Measurements from ENCODE around the gene TXN. TPM values are rescaled to one million over a fixed set of nuclear protein-coding genes. Genes with fewer than 3 reads are reported as not detected.
A peak's percentile ranks its signal among the peaks of the same experiment; 100 is the strongest.
"Not testable (repeated sequence)": the region's sequence is repeated elsewhere in the genome, so short reads cannot be mapped to it uniquely, and the experiment has no call there.

The TXN gene
- total RNA-seq, 1 experiment from 2014 or later, result 686 TPM

GRCh38 chr9:110257097-110257841 is 962 bp upstream of the TXN start:
- DNase-seq (ENCODE audit: low spot score), result peak; percentile 10

GRCh38 chr9:110255463-110256379 is 586 bp downstream of the TXN start:
- DNase-seq (ENCODE audit: low spot score), result peak; percentile 24

DNA sequence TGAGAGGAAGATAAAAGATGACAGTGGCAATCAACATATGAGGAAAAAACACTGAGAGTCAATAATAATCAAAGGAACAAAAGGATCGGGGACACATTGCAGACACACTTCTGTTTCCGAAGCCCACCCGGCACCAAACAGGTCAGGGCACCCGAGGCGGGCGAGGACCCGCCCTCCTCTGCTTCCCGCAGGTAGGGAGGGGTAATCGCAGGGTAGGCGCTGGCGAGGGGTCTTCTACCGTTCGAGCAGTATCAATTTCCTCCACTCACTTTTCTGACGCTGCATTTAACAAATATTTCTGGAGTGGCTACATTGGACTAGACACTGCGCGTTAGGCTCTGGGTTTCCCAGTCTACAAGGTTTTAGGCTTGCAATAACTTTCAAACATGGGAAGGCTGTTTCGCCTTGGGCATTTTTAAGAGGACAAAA is 1.3 kb downstream of the TXN start:
- DNase-seq (ENCODE audit: low spot score), result no peak

- DNase-seq (ENCODE audit: low spot score), result no peak
These were observed 1.8 kb downstream of the TXN start for GRCh38 chr9:110254500-110254899.

DNA sequence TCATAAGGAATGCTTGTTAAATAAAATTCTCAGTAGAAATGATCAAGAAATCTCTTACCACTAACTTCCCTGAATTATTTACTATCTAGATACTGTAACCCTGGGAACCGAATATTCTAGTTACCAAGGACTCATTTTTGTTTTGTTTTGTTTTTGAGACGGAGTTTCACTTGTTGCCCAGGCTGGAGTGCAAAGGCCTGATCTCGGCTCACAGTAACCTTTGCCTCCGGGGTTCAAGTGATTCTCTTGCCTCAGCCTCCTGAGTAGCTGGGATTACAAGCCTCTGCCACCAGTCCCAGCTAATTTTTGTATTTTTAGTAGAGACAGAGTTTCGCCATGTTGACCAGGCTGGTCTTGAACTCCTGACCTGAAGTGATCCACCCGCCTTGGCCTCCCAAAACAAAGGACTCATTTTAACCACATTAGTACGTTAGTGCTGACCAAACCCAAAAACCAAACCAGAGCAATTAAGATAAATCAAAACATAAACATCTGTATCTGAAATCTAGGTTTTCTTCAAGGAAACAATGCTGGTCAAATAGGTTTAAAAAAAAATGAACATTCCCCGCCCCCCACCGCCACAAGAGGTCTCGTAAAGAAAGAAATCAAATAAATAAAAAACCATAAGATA is 3.7 kb downstream of the TXN start:
- peak; percentile 37 for DNase-seq (ENCODE audit: low spot score)

DNA sequence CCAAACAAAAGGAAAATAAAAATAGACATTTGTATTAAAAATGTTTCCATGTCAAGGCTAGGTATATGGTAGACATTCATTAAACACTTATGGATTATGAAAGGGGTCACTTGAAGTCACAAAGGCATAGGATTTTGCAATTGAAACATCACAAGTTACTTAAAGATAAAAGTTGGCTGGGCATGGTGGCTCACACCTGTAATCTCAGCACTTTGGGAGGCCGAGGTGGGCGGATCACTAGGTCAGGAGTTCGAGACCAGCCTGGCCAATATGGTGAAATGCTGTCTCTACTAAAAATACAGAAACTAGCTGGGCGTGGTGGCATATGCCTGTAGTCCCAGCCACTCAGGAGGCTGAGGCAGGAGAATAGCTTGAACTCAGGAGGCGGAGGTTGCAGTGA is 4.5 kb downstream of the TXN start:
- not testable (repeated sequence) for DNase-seq (ENCODE audit: low spot score)

- no peak for DNase-seq (ENCODE audit: low spot score)
These were observed 5.1 kb downstream of the TXN start for GRCh38 chr9:110251212-110251611.

- DNase-seq (ENCODE audit: low spot score), result no peak
These were observed 6.7 kb downstream of the TXN start for GRCh38 chr9:110249603-110250002.

DNA sequence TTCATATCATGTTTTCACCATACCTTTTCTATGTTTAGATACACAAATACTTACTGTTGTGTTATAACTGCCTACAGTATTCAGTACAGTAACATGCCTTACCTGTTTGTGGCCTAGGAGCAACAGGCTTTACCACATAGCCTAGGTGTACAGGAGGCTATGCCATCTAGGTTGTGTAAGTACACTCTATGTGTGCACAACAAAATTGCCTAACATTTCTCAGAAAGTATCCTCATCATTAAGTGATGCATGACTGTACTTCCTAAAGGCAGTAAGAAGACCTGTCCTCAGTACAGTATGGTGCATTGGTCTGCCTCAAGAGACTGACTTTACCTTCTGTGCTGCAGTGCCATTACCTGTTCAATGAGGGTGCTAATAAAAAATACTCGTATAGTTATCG is 7.9 kb downstream of the TXN start:
- DNase-seq (ENCODE audit: low spot score), result no peak

DNA sequence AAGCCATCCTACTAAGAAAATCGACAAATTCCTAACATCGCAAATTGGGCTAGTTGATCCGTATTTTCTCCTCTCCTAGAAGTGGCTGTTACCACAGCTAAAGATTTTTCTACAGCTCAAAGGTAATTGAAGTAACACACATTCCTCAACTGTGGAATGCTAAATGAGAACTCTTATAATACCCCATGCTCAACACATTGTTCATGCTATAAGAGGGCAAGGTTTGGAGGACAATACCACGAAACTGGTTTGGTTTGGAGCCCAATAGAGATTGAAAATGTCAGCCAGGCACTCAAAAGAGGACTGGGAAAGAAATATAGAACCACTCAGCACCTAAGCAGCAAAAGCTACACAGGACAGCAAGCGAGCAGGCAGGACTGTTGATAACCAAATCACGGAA is 10.1 kb downstream of the TXN start:
- no peak for DNase-seq (ENCODE audit: low spot score)

DNA sequence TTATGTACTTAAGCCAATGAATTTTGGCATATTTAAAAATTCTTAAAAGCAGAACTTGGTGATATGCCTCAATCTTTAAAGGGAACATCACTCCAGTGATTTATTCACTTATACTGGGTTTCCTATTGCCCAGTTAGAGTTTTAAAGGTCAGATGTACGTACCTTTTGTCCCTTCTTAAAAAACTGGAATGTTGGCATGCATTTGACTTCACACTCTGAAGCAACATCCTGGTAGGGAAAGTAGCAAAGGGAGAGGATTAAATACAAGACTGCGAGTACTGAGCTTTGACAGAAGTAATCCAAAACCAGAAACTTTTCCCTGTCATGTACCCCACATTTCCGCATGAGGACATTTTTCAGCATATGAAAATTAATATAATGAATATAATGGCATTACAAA is 11.7 kb downstream of the TXN start:
- DNase-seq (ENCODE audit: low spot score), result no peak

- DNase-seq (ENCODE audit: low spot score), result no peak
These were observed 14.4 kb downstream of the TXN start for GRCh38 chr9:110241858-110242321.

GRCh38 chr9:110241260-110241857 is 14.9 kb downstream of the TXN start:
- no peak for DNase-seq (ENCODE audit: low spot score)

- no peak for DNase-seq (ENCODE audit: low spot score)
These were observed 16.1 kb downstream of the TXN start for GRCh38 chr9:110240198-110240597.

DNA sequence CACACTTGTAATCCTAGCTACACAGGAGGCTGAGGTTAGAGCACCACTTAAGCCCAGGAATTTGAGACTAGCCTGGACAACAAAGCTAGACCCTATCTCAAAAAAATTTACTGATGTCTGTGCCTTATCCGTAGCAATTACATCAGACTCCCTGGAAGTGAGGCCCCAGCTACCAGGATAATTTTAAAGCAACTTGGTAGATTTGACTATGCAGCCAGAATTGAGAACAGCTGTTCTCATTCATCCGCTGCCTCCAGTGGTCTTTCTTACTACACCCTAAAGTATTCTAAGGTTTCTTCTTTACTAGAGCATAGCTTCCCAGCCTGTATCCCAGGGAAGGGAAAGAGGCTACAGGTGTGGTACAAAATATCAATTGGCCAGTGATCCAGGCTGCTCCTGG is 28.0 kb downstream of the TXN start:
- DNase-seq (ENCODE audit: low spot score), result no peak

GRCh38 chr9:110224583-110224982 is 31.7 kb downstream of the TXN start:
- DNase-seq (ENCODE audit: low spot score), result no peak

DNA sequence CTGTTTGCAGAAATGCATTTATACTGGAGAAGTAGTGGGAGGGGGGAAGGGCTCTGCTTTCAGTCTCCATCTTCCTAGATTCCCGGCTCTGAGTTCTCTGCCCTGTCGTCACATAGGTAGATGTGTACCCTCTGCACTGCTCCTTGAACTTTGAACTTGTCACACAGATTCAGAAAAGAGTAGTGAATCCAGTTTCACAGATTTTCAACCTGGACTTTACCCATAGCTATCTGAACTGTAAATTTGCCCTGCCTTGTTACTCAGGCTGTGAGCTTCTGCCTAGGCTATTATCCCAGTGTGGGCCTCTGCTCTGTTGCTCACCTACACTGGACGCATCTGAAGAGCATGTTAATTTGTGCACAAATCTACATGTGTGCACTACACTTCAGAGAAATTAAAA is 35.5 kb downstream of the TXN start:
- no peak for DNase-seq (ENCODE audit: low spot score)

DNA sequence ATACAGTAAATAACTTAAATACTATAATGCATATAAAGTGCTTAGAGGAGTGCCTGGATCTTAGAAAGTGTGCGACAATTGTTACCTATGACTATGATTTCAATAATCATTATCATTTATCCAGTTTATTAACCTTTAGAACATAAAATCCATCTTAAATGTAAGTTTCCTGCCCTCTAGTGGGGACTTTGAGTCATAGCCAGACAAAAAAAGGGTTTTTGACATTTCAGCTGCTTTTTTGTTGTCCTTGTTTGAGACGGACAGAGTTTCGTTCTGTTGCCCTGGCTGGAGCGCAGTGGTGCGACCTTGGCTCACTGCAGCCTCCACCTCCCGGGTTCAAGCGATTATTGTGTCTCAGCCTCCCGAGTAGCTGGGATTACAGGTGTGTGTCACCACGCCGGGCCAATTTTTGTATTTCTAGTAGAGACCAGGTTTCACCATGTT is 38.6 kb downstream of the TXN start:
- peak; percentile 23 for DNase-seq (ENCODE audit: low spot score)

DNA sequence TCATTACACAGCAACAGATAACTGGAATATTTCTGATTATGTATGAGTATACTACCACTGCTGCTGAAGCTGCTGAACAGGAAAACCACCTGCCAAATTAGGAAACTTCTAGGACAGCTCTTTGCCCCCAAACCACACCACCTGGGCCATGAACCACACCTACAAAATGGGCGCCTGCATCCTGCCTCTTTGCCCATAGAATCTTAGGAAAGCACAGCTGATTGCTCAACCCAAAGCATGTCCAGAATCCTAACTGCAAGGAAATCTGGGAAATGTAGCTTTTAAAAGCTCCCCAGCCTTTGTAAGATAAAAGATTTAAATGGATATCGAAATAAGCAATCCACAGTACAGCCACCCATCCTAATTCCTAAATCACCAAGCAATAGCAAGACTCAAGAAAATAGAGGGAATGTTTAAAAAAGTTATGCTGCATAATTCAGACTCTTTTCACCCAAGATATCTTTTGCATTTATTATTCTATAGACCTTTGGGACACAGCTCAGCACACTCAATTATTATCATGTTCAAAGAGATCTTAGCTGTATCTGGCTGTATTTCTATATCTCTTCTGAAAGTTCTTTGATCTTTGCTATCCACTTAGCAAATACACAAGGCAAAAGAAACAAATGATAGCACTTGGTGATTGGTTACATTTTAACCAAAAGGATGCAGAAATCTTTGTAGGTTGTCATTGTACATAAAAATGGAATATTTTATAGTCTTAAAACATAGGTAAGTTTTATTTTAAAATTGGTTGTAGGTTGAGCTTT is 41.5 kb downstream of the TXN start:
- DNase-seq (ENCODE audit: low spot score), result no peak

GRCh38 chr9:110214090-110214489 is 42.2 kb downstream of the TXN start:
- no peak for DNase-seq (ENCODE audit: low spot score)

GRCh38 chr9:110213413-110214044 is 42.8 kb downstream of the TXN start:
- DNase-seq (ENCODE audit: low spot score), result no peak

Measured in H4 (cell line).